NCI-H146 treated with DMSO at 0.1 percent for 48 hours (cell line): ENCODE measurements around the gene NKD2.
"Not testable (repeated sequence)": the region's sequence is repeated elsewhere in the genome, so short reads cannot be mapped to it uniquely, and the experiment has no call there.

ENCODE experiments used
- DNase-seq: peaks from one replicate; lab custom pipeline; 2025; ENCODE audit not compliant: unreplicated experiment; lab: John Stamatoyannopoulos, UW

NKD2 gene

DNA sequence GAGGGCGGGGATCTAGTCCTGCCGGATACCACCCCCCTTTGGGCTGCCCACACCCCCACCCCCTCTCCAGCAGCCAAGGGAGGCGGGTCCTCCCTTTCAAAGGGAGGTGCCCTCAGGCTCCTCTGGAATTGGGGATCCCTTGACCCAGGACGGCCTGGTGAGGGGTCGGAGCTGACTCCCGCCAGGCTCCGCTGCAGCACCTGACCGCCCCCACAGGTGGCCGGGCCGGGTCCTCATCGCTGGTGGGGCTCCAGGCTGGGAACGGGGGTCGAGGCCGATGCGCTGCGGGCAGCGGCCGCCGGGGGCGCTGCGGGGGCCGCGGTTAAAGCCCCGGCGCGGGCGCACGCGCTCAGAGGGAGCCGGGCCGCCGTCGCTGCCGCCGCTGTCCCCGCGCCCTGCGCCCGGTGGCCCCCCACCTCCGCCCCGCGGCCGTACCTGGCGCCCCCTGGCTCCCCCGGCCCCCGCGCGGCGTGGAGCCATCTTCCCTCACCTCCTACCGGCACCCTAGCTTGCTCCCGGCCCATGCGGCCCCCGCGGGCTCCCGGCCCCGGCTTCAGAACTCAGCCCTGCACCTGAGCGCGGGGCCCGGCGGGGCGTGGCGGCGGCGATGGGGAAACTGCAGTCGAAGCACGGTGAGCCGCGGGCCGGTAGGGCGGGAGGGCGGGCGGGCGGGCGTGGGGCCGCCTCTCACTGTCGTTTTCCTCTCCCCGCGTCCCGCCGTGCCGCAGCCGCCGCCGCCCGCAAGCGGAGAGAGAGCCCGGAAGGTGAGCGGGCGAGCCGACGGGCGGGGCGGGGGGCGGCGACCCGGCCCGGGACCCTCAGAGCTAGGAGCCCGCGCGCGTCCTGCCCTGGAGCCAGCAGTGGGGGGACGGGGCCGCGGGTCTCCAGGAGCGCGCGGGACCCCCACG lies at the start of gene NKD2:
Gene NKD2 (plus strand): TSS at position 352 of the 908 bp plus-strand sequence. CDS start 256 bp downstream, at position 608.
- DNase-seq = no peak

- DNase-seq = no peak
These were observed 48.7 kb upstream of the NKD2 start for GRCh38 chr5:959581-960531.

DNA sequence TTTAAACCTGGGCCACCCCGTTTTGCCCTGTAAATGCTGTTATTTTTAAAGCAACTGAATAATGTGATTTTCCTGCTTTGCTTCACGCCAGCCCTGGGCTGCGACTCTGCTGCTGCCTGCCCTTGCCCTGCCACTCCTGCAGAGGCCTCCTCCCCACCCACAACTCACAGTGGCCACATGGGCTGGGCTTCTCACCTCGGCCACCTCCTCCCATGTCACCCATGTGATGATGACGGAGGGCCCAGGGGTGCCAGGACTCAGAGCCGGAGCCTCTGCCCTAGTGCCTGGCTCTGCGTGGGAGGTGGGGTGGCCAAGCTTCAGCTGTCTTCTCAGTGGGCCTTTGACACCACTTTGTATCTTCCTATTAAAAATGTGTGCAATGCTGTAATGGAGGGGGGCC lies 48.1 kb upstream of the NKD2 start:
- no peak for DNase-seq

DNA sequence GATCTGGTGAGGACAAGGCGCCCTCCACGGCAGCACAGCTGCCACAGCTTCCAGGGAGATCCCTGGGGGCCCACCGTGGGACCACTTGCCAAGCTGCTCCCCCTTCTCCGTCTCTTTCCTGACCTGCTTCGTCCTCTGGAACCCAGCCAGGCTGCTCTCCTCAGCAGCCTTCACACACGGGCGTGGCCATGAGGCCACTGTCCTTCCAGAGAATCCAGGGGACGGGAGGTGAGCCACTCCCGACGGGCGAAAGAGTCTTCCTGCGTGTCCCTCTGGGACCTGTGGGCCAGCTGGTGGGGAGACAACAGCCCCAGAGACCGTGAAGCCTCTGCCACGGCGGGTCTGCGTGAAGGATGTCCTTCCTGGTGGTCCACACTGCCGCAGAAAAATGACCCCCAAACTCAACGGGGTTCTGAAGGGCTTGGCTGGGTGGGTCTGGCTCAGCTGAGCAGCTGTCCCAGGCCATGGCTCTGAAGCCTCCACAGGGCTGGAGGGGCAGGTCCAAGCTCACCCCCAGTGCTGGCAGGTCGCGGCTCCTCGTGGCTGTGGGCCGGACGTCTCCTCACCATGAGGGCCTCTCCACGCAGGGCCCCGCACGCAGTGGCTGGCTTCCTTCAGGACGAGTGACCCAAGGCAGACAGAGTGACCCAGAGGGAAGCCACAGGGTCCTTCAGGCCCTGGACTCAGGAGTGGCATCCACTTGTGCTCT lies 47.4 kb upstream of the NKD2 start:
- no peak for DNase-seq

DNA sequence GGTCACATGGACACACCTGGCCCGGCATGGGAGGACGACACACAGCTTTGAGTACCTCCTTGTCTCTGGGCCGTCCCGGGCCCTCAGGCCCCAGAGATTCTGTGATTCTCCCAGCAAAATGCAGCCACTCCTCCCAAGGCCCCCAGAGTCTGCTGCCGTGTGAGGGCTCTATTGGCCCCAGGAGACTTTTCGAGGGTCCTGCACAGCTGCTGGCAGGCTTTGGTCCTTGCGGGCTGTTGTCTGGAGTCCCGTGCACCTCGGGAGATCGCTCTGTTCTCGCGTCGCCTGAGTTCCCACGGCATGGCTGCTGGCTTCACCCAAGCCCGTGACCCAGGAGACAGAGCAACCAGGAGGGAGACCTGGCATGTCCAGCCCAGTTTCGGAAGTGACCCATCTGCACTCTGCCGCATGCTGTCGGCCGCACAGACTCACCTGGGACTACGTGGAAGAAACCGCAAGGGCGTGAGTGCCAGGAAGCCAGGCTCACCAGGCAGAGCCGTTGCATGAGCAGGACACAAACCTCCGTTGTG lies 46.8 kb upstream of the NKD2 start:
- DNase-seq = no peak

DNA sequence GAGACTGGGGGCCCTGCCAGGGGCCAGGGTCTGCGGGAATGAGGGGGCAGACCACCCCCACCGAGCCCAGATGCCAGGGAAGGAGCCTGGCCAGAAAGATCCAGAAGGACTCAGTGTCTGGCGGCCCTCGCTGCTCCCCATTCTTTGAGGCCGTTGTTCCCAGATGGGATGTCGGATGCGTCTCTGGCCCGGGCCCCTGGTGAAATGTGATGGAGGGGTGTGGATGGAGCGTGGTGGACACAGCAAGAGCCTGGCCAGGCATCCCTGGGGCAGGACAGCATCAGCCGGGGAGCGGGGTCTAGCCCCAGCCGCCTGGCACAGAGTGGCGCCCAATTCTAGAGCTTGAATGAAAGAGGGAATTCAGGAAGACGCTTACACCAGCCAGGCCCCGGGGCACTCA lies 46.2 kb upstream of the NKD2 start:
- no peak for DNase-seq

GRCh38 chr5:962801-963200 lies 45.8 kb upstream of the NKD2 start:
- no peak for DNase-seq

DNA sequence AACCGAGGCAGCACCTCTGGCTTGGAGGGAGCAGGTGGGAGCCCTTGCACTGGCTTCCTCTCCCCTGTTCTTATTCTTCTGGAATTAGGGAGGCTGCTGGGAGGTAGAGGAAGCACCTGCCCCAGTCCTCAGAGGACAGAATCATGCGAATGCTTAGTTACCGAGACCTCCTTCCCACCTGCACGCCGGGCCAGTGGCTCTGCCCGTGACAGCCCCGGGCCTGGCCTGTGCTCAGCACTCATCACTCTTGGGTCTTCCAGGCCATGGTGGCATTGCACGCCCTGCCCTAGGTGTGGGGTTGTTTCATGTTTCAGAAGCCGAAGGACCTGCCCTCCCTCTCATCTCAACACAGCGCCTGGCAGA lies 45.3 kb upstream of the NKD2 start:
- DNase-seq = no peak

DNA sequence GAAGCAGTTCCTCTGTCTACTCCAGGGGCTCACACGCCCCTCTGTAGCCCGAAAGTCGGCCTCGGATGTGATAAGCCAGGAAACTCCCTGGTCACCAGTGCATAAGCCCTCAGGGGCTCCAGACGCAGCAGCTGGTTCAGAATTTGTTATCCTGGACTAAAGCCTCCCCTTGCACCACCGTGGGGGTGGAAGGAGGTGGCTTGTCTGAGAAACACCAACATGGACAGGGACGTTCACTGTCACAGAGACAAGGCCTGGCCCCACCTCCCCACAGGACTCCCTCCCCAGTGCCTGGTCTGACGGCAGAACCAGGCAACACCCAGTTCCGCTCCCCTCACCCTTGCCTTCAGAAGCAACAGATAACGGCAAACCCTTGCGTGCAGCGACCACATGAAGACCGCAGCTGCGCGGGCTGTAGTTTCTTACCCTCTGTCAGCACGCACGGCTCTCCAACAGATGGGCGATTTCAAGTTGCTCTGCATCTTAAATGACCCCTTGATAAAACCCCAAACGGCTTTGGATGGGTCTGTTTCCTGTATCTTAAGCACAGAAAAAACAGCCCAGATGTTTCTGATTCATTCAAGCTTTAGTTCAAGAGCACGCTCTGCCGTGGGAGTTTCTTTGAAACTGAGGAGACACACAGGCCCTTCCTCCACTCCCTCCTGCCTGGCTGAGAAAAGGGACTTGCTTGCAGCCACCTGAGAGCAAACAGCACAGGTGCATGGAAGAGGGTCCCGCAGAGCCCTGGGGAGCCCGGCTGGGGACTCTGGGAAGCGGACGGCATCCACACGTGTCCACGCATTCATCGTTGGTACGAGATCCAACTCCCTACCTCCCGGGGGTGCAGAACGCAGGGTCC lies 44.7 kb upstream of the NKD2 start:
- no peak for DNase-seq

DNA sequence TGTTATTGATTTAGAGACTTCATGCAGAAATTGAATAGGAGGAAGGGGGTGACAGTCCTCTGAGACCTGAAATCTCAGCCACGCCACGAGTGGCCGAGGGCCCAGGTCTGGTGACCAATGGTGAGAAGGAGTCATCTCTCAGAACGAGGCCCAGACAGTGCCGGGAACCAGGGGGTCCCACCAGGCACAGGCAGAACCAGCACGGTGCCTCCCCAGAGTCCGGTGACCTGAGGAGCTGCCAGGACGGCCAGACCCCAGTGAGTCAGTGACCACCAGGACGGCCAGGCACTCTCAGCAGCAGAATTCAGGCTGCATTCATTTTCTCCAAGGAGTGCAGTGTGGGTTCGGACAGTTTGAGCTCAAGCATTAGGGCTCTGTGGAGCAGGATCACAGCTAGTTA lies 43.8 kb upstream of the NKD2 start:
- no peak for DNase-seq

DNA sequence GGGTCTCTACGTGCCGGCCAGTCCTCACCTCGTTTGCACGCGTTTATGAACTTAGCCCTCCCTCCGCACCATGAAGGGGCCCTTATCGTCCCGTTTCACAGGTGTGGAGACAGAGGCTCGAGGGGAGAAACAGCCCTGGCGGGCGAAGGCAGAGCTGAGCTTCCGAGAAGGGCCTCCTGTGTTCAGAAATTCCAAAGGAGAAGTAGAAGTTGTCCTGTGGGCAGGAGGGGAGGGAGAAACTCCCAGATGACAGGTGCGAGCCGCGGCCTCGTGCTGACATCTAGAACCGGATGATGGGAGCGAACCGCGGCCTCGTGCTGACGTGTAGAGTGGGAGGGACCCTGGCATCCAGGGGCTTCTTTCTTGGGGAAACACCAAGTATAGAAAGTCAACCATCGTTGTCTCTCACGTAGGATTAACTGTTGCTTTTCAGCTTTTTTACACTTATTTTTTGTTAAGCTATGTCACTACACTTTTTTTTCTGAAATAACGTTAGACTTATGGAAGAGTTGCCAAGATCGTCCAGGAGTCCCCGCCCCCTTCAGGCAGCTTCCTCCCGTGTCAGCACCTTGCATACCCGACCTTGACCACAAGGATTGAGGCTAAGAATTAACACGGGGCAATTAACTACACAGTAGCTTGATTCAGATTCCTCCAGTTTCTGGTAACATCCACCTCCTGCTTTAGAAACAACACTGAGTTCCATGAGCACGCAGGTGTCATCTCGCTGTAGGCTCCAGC lies 42.8 kb upstream of the NKD2 start:
- DNase-seq = no peak

DNA sequence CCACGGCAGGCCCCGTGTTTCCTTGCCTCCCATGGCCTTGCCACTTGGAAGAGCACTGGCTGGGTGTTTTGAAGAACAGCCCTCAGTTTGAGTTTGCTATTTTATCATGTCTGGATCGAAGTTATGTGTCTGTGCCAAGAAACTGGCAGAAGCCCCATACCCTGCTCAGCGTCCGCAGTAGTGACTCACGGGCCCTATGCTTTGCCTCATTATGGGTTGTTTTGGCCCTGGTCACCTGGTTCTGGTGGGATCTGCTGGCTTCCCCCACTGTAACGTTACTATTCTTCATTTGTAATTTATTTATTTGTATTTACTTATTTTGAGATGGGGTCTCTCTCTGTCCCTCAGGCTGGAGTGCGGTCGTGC lies 42.3 kb upstream of the NKD2 start:
- DNase-seq = no peak

DNA sequence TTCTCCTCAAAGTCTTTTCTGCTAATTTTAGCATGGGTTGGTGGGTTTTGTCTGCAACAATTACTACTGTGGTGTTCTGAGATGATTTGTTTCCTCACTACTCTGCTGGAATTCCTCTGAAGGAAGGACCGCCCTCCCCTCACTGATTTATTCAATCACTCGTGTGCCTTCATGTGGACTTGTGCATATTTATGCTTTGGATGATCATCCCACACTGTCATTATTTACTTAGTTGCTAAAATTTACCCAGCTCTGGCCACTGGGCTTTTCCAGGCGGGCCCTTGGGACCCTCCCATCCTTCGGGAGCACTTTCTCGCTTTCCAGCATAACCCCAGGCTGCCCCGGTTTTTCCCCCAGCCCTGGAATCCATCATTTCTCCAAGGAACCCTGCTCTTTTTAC lies 41.7 kb upstream of the NKD2 start:
- no peak for DNase-seq

- DNase-seq = no peak
These were observed 39.7 kb upstream of the NKD2 start for GRCh38 chr5:968881-969280.

DNA sequence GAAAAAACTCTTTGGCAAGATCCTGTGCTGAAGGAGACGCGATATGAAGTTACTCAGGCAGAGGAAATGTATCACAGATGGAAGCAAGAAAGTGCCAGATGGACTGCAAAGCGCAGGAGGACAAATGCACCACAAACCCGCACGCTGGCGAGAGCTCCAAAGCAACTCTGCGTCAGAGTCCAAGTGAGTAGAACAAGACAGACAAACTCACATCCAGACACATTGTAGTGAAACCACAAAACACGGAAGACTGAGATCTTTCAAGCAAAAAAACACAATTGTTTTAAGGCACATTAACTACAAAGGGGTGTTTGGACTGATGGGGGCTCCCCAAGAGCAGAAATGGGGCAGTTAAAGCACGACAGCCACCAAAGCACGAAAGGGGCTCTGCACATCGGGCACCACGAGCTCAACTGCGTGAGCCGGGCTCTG lies 39.2 kb upstream of the NKD2 start:
- DNase-seq = no peak

- not testable (repeated sequence) for DNase-seq
These were observed 36.0 kb upstream of the NKD2 start for GRCh38 chr5:972575-972974.

- no peak for DNase-seq
These were observed 31.5 kb upstream of the NKD2 start for GRCh38 chr5:976849-977751.

DNA sequence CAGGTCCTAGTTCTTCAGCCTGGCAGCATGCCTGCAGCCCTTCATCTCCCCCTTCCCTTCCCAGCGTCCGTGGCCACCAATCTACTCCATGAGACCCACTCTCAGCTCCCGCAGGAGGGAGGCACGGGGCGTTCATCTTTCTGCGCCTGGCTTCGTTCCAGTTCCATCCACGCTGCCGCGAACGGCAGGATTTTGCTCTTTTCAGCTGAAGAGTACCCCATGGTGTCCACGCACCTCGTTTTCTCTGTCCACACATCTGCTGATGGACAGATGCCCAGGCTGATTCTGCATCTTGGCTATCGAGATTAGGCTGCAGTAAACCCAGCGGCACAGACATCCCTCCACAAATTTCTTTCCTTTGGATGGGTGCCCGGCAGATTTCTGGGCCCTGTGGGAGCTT lies 30.5 kb upstream of the NKD2 start:
- no peak for DNase-seq
